Caco-2 (cell line): Measurements from ENCODE around the gene SLC38A2. TPM values are rescaled to one million over a fixed set of nuclear protein-coding genes. Genes with fewer than 3 reads are reported as not detected.

Experiments
- BruUV-seq: library from RNA; stranded (reverse); fragments of 400-500 nt; replicated peaks from 2 replicates; lab custom pipeline; 2021; lab: Mats Ljungman, UMichigan
- CTCF ChIA-PET: fragments of 300-600 bp; sonication (Branson Sonifier 250); formaldehyde crosslinking; loops from one replicate; lab custom pipeline; 2022; ENCODE audit warnings: antibody characterized with exemption; lab: Charles Lee
- POLR2A ChIA-PET: fragments of 300-600 bp; sonication (Branson Sonifier 250); formaldehyde crosslinking; loops from one replicate; lab custom pipeline; 2022; ENCODE audit warnings: antibody characterized with exemption; lab: Charles Lee
- DNase-seq, 2 experiments: peaks; one replicate each; pipeline versions ENCODE4 v3.0.0 to v3.0.0-alpha.2; 2020 to 2022
- H3K27me3 ChIP-seq: replicated peaks from 2 replicates; pipeline ENCODE4 v1.6.0; 2011; ENCODE audit warnings: low read length; ENCODE audit not compliant: control insufficient read depth, insufficient read depth
- H3K36me3 ChIP-seq: 2 replicates; pipeline ENCODE4 v1.5.1; 2011; ENCODE audit warnings: low read length; ENCODE audit not compliant: control insufficient read depth, insufficient read depth
- H3K4me1 ChIP-seq: fragments of 250-450 bp; sonication (Bioruptor Pico); 2 replicates; pipeline ENCODE4 v1.5.1; 2020; ENCODE audit warnings: mild to moderate bottlenecking
- H3K4me3 ChIP-seq: 2 replicates; pipeline ENCODE4 v1.5.1; 2011; ENCODE audit warnings: low read depth, mild to moderate bottlenecking, control low read depth, low read length
- H3K9me3 ChIP-seq: fragments of 250-450 bp; sonication (Bioruptor Pico); 2 replicates; pipeline ENCODE4 v1.5.1; 2020; ENCODE audit warnings: mild to moderate bottlenecking, moderate library complexity
- H3K27ac Mint-ChIP-seq: one replicate; pipeline ENCODE4 v1.8.0; 2022; ENCODE audit warnings: mixed read lengths; ENCODE audit not compliant: unreplicated experiment
- H3K27me3 Mint-ChIP-seq: one replicate; pipeline ENCODE4 v1.8.0; 2022; ENCODE audit warnings: mixed read lengths; ENCODE audit not compliant: insufficient read depth, unreplicated experiment
- H3K36me3 Mint-ChIP-seq: one replicate; pipeline ENCODE4 v1.8.0; 2022; ENCODE audit warnings: mild to moderate bottlenecking, mixed read lengths; ENCODE audit not compliant: insufficient read depth, unreplicated experiment
- H3K4me1 Mint-ChIP-seq: one replicate; pipeline ENCODE4 v1.8.0; 2022; ENCODE audit warnings: low read depth, mixed read lengths; ENCODE audit not compliant: unreplicated experiment
- H3K4me3 Mint-ChIP-seq: one replicate; pipeline ENCODE4 v1.8.0; 2022; ENCODE audit warnings: mild to moderate bottlenecking, moderate library complexity, mixed read lengths; ENCODE audit not compliant: unreplicated experiment
- H3K9me3 Mint-ChIP-seq: one replicate; pipeline ENCODE4 v1.8.0; 2022; ENCODE audit warnings: mixed read lengths; ENCODE audit not compliant: unreplicated experiment
- CTCF ChIP-seq, 2 experiments: fragments of 200-600 bp in 1 of 2; IDR thresholded peaks; 1 replicate in 1 of 2; 2 replicates in 1 of 2; pipeline versions ENCODE4 v1.5.1 to v1.8.0; 2011 to 2022; ENCODE audit warnings: antibody characterized with exemption in 1 of 2, control low read depth in 1 of 2, inconsistent platforms in 1 of 2, low read depth in 1 of 2, low read length in 1 of 2, mild to moderate bottlenecking in 1 of 2, moderate library complexity in 1 of 2; ENCODE audit not compliant: insufficient read depth in 1 of 2, severe bottlenecking in 1 of 2, unreplicated experiment in 1 of 2
- intact Hi-C: fragments of 100-400 bp; cut with micrococcal nuclease; formaldehyde crosslinking; loops from one replicate; pipeline ENCODE4 v1.10.0; 2022; ENCODE audit not compliant: unreplicated experiment
- total RNA-seq: library from RNA; stranded (reverse); gene quantifications from 2 replicates; pipeline ENCODE4 v1.2.3, GENCODE V29; 2022

SLC38A2 gene
- total RNA-seq, 1 experiment from 2014 or later, result 331 TPM

GRCh38 chr12:46383654-46384450, 11.3 kb upstream of the SLC38A2 start:
- ChIA-PET POLR2A (interaction anchor here (0.5 to 1.2 kb wide), 5 partner anchors 11 to 834 kb away, joined by 3 to 4 read pairs (median 4); no protein-coding TSS in a partner anchor), CTCF (interaction anchor here (0.6 to 2.4 kb wide), 2 partner anchors 24 to 278 kb away, joined by 3 to 8 read pairs; no protein-coding TSS in a partner anchor)
- H3K9me3 Mint-ChIP-seq, result no peaks in the 10 kb centered on the region
- no peaks in the 10 kb centered on the region for H3K27me3 Mint-ChIP-seq
- peak; percentile 82 to 86 for DNase-seq
- H3K27ac Mint-ChIP-seq, result peak overlapping the region; percentile 99
- peaks cover 17% of the 10 kb centered on the region for H3K36me3 Mint-ChIP-seq
- H3K27me3 ChIP-seq, result no peaks in the 10 kb centered on the region
- BruUV-seq, result TSS peak; percentile 57
- intact Hi-C loops, result loop anchor here (1.0 to 2.0 kb wide), 4 partner anchors 12 to 277 kb away; partner anchors contain the start of gene SLC38A2
- H3K4me1 ChIP-seq, result peaks cover 48% of the 10 kb centered on the region
- H3K36me3 ChIP-seq, result peaks cover 2% of the 10 kb centered on the region; the same call in 1 of the 2 replicates
- peaks cover 30% of the 10 kb centered on the region for H3K4me1 Mint-ChIP-seq
- TF ChIP-seq CTCF (IDR thresholded peaks at IDR 0.05; ENCODE audit: insufficient read depth in 1 of 2, low read depth in 1 of 2, low read length in 1 of 2, severe bottlenecking in 1 of 2, unreplicated experiment in 1 of 2), result no peak
- H3K4me3 Mint-ChIP-seq, result peak overlapping the region; percentile 77
- peak overlapping the region; percentile 94 for H3K4me3 ChIP-seq
- no peaks in the 10 kb centered on the region for H3K9me3 ChIP-seq

GRCh38 chr12:46382964-46383653, 10.5 kb upstream of the SLC38A2 start:
- CTCF ChIA-PET, result interaction anchor here (0.6 to 2.4 kb wide), 2 partner anchors 24 to 278 kb away, joined by 3 to 8 read pairs; no protein-coding TSS in a partner anchor
- no peaks in the 10 kb centered on the region for H3K9me3 Mint-ChIP-seq
- TF ChIP-seq CTCF (IDR thresholded peaks at IDR 0.05; ENCODE audit: insufficient read depth in 1 of 2, low read depth in 1 of 2, low read length in 1 of 2, severe bottlenecking in 1 of 2, unreplicated experiment in 1 of 2), result peak in 1 of 2 experiments; percentile 17

More at GRCh38 chr12:46382964-46383653, 10.5 kb upstream of the SLC38A2 start:
- Histone ChIP-seq H3K36me3 (no peaks in the 10 kb centered on the region), H3K4me3 (peak overlapping the region; percentile 94), H3K27me3 (no peaks in the 10 kb centered on the region), H3K9me3 (no peaks in the 10 kb centered on the region), H3K4me1 (peaks cover 47% of the 10 kb centered on the region)
- H3K4me3 Mint-ChIP-seq, result peak overlapping the region; percentile 77
- peak overlapping the region; percentile 99 for H3K27ac Mint-ChIP-seq
- H3K4me1 Mint-ChIP-seq, result peaks cover 38% of the 10 kb centered on the region
- DNase-seq, result peak; percentile 97 to 98
- intact Hi-C loops, result loop anchor here (1.0 to 2.0 kb wide), 4 partner anchors 11 to 278 kb away; partner anchors contain the start of gene SLC38A2
- no TSS peak for BruUV-seq
- H3K36me3 Mint-ChIP-seq, result peaks cover 17% of the 10 kb centered on the region
- POLR2A ChIA-PET, result interaction anchor here (0.6 to 1.2 kb wide), 3 partner anchors 11 to 279 kb away, joined by 3 to 5 read pairs (median 4); no protein-coding TSS in a partner anchor
- H3K27me3 Mint-ChIP-seq, result no peaks in the 10 kb centered on the region
